IPS-NIHi7 (cell line): Measurements from ENCODE around the gene MOBP.

ENCODE experiments used
- DNase-seq: peaks from one replicate; pipeline ENCODE4 v3.0.0; 2012; ENCODE audit warnings: mixed read lengths; ENCODE audit errors: extremely low spot score

The MOBP gene

DNA sequence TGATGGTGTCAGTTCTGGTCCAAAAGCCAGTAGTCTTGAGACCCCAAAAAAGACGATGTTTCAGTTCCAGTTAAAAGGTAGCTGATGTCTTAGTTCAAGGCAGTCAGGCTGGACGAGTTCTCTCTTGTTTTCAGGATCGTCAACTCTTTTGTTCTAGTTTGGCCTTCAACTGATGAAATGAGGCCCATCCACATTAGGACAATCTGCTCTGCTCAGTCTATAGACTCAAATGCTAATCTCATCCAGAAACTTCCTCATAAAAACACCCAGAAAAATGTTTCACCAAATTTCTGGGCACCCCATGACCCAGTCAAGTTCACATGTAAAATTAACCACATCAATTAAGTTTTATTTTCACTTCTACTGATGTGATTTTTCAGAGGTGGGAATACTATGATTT lies 74.0 kb downstream of the MOBP start:
- DNase-seq: no peak

DNA sequence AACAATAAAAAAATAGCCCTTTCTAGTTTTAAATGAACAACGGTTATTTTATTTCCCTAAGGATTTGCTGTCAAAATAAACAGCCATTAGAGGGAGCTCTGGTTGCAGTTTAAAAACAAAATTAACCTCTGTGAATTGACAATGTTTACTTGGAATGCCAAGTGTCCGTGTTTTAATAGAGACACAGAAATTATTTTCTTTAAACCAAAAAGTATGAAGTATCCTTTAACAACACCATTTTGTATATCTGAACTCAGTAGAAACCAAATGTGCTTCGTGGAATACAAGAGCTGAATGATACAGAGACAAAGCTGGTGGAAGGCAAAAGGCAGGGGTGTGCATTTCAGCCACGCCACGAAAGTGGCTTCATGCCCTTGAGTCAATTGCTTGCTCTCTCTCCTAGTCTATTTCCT lies 74.4 kb downstream of the MOBP start:
- DNase-seq: no peak

DNA sequence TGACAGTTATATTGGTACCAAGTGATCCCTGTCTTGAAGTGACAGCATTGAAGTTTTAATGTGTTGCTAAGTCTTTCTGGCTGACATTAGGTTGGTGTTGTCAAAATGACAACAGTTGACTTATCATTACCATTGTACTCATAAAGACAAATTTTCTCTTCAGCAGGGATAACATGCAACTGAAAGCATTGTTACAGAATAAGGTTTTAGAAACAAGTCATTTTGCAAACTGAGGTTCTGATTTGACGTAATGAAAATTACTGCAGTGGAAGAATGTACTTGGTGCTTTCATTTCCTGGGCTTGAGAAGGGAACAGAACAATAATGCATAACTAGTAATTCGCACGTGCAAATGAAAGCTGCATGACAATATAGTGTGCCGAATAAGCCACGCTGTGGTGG lies 75.1 kb downstream of the MOBP start:
- no peak for DNase-seq

DNA sequence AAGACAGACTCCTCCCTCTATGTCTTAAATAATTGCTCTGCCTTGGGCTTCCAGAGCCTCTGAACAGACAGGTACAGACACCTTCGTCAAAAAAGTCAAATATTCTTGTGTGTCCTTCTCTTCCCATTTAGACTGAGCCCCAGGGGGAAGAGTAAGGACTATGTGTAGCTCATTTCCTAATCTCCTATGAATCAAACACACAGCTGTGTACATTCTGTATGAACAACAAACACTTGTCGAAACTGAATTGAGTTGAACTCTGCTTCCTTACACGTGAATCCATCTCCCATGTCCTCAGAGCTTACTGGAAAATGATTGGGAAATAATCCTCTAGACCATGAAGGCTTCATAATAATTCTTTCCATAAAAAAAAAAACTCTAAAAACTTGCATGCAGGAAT lies 80.8 kb downstream of the MOBP start:
- DNase-seq: no peak

DNA sequence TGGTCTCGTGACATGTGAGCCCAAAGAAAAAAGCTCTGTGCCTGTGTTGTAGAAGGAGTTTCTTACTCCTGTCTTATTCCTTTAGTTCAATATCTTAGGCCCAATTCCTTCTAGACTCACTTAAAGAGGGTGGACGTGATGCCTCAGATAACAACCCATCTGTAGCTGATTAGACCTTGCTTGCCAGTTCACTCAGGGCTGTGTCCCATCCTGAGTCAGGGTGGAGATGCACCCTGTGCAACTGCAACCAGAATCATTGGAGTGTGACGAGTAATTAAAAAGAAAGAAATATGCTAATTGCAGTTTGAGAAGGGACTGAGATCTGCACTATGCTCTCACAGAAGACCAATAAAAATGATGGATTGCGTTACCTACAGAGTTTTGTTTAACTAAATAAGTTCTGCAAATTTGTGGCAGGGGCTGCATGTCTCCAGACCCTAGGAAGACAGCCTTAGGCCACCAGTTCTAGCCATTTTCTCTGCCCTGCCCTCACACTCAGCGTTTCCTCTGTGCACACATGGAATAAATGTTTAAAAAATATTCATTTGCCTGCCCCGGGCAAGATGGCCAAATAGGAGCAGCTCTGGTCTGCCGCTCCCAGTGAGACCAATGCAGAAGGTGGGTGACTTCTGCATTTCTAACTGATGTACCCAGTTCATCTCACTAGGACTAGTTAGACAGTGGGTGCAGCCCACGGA lies 83.0 kb downstream of the MOBP start:
- DNase-seq: no peak
